ENCODE data around the gene BNIP3. TPM values are rescaled to one million over a fixed set of nuclear protein-coding genes. Genes with fewer than 3 reads are reported as not detected.

BNIP3 gene
- total and polyA plus RNA-seq, 2 of the 13 experiments (the other 11 are each of a cell fraction or from before 2014, with no cell fraction given), result 73.7 to 223 TPM

DNA sequence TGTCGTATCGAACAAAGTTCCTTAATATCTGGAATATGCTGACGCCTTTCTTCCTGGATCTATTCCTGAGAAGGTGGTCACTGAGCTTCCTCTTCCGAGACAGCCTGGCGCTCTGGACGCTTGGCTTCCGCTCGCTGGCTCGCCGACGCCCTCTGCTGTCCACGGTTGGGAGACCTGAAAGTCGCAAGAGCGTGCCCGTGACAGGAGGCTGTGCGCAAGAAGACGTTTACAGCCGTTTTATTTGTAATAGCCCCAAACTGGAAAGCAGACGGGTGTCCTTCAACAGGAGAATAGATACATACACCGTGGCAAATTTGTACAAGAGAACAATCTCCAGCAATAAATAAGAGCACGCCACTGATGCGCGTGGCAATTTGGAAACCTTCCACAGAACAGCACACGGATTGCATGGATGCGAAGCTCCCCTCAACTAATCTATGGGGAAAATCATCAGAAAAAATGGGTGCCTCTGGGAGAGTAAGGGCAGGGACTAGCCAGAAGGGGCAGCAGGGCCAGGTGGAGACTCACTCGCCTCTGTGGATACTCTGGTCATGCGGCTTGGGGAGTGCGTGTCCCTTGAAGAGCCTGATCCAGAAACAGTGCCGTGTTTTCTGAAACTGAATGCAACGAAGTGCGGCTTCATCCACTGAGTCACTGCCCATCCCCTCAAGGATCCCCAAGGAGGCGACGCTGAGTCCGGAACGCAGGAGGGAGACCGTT, 41.5 kb upstream of the BNIP3 start (continued):
- TF ChIP-seq, protein P1, sequence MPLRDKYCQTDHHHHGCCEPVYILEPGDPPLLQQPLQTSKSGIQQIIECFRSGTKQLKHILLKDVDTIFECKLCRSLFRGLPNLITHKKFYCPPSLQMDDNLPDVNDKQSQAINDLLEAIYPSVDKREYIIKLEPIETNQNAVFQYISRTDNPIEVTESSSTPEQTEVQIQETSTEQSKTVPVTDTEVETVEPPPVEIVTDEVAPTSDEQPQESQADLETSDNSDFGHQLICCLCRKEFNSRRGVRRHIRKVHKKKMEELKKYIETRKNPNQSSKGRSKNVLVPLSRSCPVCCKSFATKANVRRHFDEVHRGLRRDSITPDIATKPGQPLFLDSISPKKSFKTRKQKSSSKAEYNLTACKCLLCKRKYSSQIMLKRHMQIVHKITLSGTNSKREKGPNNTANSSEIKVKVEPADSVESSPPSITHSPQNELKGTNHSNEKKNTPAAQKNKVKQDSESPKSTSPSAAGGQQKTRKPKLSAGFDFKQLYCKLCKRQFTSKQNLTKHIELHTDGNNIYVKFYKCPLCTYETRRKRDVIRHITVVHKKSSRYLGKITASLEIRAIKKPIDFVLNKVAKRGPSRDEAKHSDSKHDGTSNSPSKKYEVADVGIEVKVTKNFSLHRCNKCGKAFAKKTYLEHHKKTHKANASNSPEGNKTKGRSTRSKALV (CRISPR knock-in tag; IDR thresholded peaks at IDR 0.05), result peak; percentile 60; the same call in 1 of the 2 replicates
- TF ChIP-seq ZNF205 (CRISPR knock-in tag; IDR thresholded peaks at IDR 0.05) (0 out of 2 replicates have a peak, but pooled peaks have one; percentile 33), YY1 (IDR thresholded peaks at IDR 0.05; ENCODE audit: insufficient read depth, insufficient replicate concordance, low read depth, low read length) (peak; percentile 19), SALL1 (CRISPR knock-in tag; IDR thresholded peaks at IDR 0.05) (peak; percentile 57), PITX1 (CRISPR knock-in tag; IDR thresholded peaks at IDR 0.05) (0 out of 2 replicates have a peak, but pooled peaks have one; percentile 36), ZNF230 (CRISPR knock-in tag; IDR thresholded peaks at IDR 0.05) (no peak), MATR3 (CRISPR knock-in tag; IDR thresholded peaks at IDR 0.05) (no peak), BHLHE40 (IDR thresholded peaks at IDR 0.05; ENCODE audit: low read length) (0 out of 2 replicates have a peak, but pooled peaks have one; percentile 31), ZNF776 (CRISPR knock-in tag; IDR thresholded peaks at IDR 0.05) (no peak), KMT2A (CRISPR knock-in tag; IDR thresholded peaks at IDR 0.05) (peak; percentile 33; the same call in 1 of the 2 replicates), MTA1 (CRISPR knock-in tag; IDR thresholded peaks at IDR 0.05; ENCODE audit: borderline replicate concordance) (no peak), SOX5 (CRISPR knock-in tag; IDR thresholded peaks at IDR 0.05; ENCODE audit: borderline replicate concordance) (peak; percentile 23; the same call in 1 of the 2 replicates), ZNF44 (CRISPR knock-in tag; IDR thresholded peaks at IDR 0.05) (no peak), FOSL2 (CRISPR knock-in tag; IDR thresholded peaks at IDR 0.05) (0 out of 2 replicates have a peak, but pooled peaks have one; percentile 27), ZNF317 (CRISPR knock-in tag; IDR thresholded peaks at IDR 0.05) (peak; percentile 66; the same call in 1 of the 2 replicates), ISX (CRISPR knock-in tag; conservative IDR thresholded peaks at IDR 0.05) (no peak)
- TF ChIP-seq, protein P2, sequence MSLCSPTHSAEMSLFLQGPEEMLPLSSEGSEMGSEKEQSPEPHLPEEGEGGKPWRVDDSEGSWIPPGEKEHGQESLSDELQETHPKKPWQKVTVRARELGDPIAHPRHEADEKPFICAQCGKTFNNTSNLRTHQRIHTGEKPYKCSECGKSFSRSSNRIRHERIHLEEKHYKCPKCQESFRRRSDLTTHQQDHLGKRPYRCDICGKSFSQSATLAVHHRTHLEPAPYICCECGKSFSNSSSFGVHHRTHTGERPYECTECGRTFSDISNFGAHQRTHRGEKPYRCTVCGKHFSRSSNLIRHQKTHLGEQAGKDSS (CRISPR knock-in tag; IDR thresholded peaks at IDR 0.05; ENCODE audit: borderline replicate concordance, low read depth), result peak; percentile 59; the same call in 1 of the 2 replicates
- TF ChIP-seq, protein P3, sequence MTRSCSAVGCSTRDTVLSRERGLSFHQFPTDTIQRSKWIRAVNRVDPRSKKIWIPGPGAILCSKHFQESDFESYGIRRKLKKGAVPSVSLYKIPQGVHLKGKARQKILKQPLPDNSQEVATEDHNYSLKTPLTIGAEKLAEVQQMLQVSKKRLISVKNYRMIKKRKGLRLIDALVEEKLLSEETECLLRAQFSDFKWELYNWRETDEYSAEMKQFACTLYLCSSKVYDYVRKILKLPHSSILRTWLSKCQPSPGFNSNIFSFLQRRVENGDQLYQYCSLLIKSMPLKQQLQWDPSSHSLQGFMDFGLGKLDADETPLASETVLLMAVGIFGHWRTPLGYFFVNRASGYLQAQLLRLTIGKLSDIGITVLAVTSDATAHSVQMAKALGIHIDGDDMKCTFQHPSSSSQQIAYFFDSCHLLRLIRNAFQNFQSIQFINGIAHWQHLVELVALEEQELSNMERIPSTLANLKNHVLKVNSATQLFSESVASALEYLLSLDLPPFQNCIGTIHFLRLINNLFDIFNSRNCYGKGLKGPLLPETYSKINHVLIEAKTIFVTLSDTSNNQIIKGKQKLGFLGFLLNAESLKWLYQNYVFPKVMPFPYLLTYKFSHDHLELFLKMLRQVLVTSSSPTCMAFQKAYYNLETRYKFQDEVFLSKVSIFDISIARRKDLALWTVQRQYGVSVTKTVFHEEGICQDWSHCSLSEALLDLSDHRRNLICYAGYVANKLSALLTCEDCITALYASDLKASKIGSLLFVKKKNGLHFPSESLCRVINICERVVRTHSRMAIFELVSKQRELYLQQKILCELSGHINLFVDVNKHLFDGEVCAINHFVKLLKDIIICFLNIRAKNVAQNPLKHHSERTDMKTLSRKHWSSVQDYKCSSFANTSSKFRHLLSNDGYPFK (CRISPR knock-in tag; IDR thresholded peaks at IDR 0.05; ENCODE audit: borderline replicate concordance), result peak; percentile 53
- TF ChIP-seq, protein P4, sequence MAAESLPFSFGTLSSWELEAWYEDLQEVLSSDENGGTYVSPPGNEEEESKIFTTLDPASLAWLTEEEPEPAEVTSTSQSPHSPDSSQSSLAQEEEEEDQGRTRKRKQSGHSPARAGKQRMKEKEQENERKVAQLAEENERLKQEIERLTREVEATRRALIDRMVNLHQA (CRISPR knock-in tag; IDR thresholded peaks at IDR 0.05), result no peak
- TF ChIP-seq, protein P5, sequence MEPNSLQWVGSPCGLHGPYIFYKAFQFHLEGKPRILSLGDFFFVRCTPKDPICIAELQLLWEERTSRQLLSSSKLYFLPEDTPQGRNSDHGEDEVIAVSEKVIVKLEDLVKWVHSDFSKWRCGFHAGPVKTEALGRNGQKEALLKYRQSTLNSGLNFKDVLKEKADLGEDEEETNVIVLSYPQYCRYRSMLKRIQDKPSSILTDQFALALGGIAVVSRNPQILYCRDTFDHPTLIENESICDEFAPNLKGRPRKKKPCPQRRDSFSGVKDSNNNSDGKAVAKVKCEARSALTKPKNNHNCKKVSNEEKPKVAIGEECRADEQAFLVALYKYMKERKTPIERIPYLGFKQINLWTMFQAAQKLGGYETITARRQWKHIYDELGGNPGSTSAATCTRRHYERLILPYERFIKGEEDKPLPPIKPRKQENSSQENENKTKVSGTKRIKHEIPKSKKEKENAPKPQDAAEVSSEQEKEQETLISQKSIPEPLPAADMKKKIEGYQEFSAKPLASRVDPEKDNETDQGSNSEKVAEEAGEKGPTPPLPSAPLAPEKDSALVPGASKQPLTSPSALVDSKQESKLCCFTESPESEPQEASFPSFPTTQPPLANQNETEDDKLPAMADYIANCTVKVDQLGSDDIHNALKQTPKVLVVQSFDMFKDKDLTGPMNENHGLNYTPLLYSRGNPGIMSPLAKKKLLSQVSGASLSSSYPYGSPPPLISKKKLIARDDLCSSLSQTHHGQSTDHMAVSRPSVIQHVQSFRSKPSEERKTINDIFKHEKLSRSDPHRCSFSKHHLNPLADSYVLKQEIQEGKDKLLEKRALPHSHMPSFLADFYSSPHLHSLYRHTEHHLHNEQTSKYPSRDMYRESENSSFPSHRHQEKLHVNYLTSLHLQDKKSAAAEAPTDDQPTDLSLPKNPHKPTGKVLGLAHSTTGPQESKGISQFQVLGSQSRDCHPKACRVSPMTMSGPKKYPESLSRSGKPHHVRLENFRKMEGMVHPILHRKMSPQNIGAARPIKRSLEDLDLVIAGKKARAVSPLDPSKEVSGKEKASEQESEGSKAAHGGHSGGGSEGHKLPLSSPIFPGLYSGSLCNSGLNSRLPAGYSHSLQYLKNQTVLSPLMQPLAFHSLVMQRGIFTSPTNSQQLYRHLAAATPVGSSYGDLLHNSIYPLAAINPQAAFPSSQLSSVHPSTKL (CRISPR knock-in tag; IDR thresholded peaks at IDR 0.05), result peak; percentile 26; the same call in 1 of the 2 replicates

All from HepG2 (cell line).